Measurements from ENCODE around the gene AP5B1.

AP5B1 gene

GRCh38 chr11:65727865-65728264 is 52.9 kb downstream of the AP5B1 start:
- Histone ChIP-seq H3K9me3 (ENCODE audit: insufficient read depth, low read depth, low read length) (peaks cover 8% of the 10 kb centered on the region), H3K4ac (ENCODE audit: low read depth, low read length) (no peak overlapping the region), H3K27ac (ENCODE audit: low read depth, low read length) (no peak overlapping the region), H3K4me3 (ENCODE audit: low read depth, low read length) (no peak overlapping the region), H3K4me1 (ENCODE audit: control insufficient read depth in 1 of 2, insufficient read depth in 2 of 2, low read length in 2 of 2) (no peaks in the 10 kb centered on the region), H4K12ac (ENCODE audit: low read depth, low read length) (no peak overlapping the region), H3K27me3 (ENCODE audit: insufficient read depth, low read length) (peaks cover 2% of the 10 kb centered on the region), H3K18ac (ENCODE audit: low read length) (no peak overlapping the region), H4K8ac (ENCODE audit: low read depth, low read length) (no peak overlapping the region), H3K79me1 (ENCODE audit: low read length) (no peaks in the 10 kb centered on the region), H3K14ac (ENCODE audit: low read length) (no peak overlapping the region), H3K9ac (ENCODE audit: low read length) (no peak overlapping the region), H3K36me3 (ENCODE audit: control insufficient read depth in 1 of 2, insufficient read depth in 2 of 2, low read length in 2 of 2) (no peaks in the 10 kb centered on the region), H3K79me2 (ENCODE audit: control insufficient read depth, insufficient read depth, low read length, poor library complexity) (no peaks in the 10 kb centered on the region), H3K4me2 (ENCODE audit: low read length) (no peak overlapping the region), H3K23ac (ENCODE audit: low read length) (no peak overlapping the region), H2BK120ac (ENCODE audit: insufficient read depth, low read length, poor library complexity) (no peak overlapping the region), H2AK5ac (ENCODE audit: low read length) (no peak overlapping the region), H2BK12ac (ENCODE audit: low read length) (no peak overlapping the region), H4K91ac (ENCODE audit: low read depth, low read length) (no peak overlapping the region), H2BK5ac (ENCODE audit: low read depth, low read length, poor library complexity) (no peak overlapping the region), H2AFZ (ENCODE audit: insufficient read depth, low read length, poor library complexity) (no peak overlapping the region)
- no CpG with 5 or more reads among the region's 15 CpGs for WGBS (ENCODE audit: extremely low coverage, insufficient coverage, insufficient read length)
- DNase-seq = no peak

- no peak overlapping the region for H2BK5ac ChIP-seq (ENCODE audit: low read depth, low read length, poor library complexity)
- H2AK5ac ChIP-seq (ENCODE audit: low read length) = no peak overlapping the region
- WGBS (ENCODE audit: extremely low coverage, insufficient coverage, insufficient read length) = no CpG with 5 or more reads among the region's 6 CpGs
- H2BK120ac ChIP-seq (ENCODE audit: insufficient read depth, low read length, poor library complexity) = no peak overlapping the region
- no peak overlapping the region for H4K12ac ChIP-seq (ENCODE audit: low read depth, low read length)
- H3K79me2 ChIP-seq (ENCODE audit: control insufficient read depth, insufficient read depth, low read length, poor library complexity) = no peaks in the 10 kb centered on the region
- no peak overlapping the region for H2AFZ ChIP-seq (ENCODE audit: insufficient read depth, low read length, poor library complexity)
- H3K18ac ChIP-seq (ENCODE audit: low read length) = no peak overlapping the region
- no peak overlapping the region for H3K4ac ChIP-seq (ENCODE audit: low read depth, low read length)
- no peak overlapping the region for H3K23ac ChIP-seq (ENCODE audit: low read length)
- no peak overlapping the region for H3K27ac ChIP-seq (ENCODE audit: low read depth, low read length)
- no peak overlapping the region for H3K9ac ChIP-seq (ENCODE audit: low read length)
- no peak for DNase-seq
- no peak overlapping the region for H4K8ac ChIP-seq (ENCODE audit: low read depth, low read length)
- H2BK12ac ChIP-seq (ENCODE audit: low read length) = no peak overlapping the region
- H3K9me3 ChIP-seq (ENCODE audit: insufficient read depth, low read depth, low read length) = peaks cover 8% of the 10 kb centered on the region
- H3K4me3 ChIP-seq (ENCODE audit: low read depth, low read length) = no peak overlapping the region
- H3K36me3 ChIP-seq (ENCODE audit: control insufficient read depth in 1 of 2, insufficient read depth in 2 of 2, low read length in 2 of 2) = no peaks in the 10 kb centered on the region
- no peak overlapping the region for H3K14ac ChIP-seq (ENCODE audit: low read length)
- no peaks in the 10 kb centered on the region for H3K4me1 ChIP-seq (ENCODE audit: control insufficient read depth in 1 of 2, insufficient read depth in 2 of 2, low read length in 2 of 2)
- no peaks in the 10 kb centered on the region for H3K27me3 ChIP-seq (ENCODE audit: insufficient read depth, low read length)
- H3K4me2 ChIP-seq (ENCODE audit: low read length) = no peak overlapping the region
- no peak overlapping the region for H4K91ac ChIP-seq (ENCODE audit: low read depth, low read length)
- H3K79me1 ChIP-seq (ENCODE audit: low read length) = no peaks in the 10 kb centered on the region
Measured at GRCh38 chr11:65726660-65727059, 54.1 kb downstream of the AP5B1 start.

Data from trophoblast cell (in vitro differentiated cells and primary cell).